Ramos (cell line): Measurements from ENCODE around the gene GUCY1A1.

Experiments
- in situ Hi-C: fragments of 300-500 bp; cut with MboI; formaldehyde crosslinking; loops from one replicate; pipeline ENCODE4 v1.14.3; 2022; ENCODE audit warnings: low sequenced_read_pairs; ENCODE audit not compliant: unreplicated experiment

Gene GUCY1A1

DNA sequence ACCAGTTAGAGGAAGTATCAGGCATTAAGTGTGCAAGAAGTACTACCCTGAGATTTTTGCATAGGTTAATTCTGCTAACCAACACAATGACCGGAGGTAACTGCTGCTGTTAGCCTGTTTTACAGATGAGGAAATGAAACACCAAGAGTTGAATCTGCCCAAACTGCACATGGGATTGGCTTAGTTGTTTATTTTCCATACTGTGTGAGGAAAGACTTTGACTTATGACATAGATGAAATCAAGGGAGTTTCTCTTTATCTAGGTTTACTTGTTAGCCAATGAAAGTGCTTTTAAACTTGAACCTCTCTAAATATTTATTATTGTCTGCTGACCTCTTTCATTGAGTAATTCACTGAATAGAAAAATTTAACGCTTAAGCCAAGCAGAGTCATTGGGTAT lies 102.4 kb downstream of the GUCY1A1 start:
- in situ Hi-C loops: no loop called here

DNA sequence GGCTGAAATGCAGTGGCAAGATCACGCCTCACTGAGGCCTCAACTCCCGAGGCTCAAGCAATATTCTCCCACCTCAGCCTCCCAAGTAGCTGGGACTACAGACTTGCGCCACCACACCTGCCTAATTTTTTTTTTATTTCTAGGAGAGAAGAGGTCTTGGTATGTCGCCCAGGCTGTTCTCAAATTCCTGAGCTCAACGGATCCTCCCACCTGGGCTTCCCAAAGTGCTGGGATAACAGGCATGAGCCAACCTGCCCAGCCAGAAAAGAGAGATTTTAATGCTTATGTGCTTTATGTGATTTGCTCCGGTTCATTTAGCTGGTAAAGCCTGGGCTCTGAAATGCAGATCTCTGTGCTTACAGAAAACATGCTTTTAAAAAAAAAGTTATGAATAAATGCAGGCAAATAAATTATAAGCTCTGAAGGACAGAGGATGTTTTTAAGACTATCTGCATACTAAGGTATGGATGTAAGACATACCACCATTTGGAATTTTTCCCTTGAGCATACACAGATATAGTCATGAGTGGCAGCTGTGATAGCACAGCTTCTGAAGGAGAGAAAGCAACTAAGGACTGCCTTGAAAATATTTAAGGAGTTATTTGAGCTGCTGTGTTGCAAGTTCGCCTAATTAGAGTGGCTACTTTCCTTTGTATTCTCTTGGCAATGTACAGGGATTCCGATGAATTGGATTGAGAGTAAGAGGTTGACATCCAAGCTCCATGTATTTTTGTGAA lies 106.0 kb downstream of the GUCY1A1 start:
- in situ Hi-C loops: no loop called here

DNA sequence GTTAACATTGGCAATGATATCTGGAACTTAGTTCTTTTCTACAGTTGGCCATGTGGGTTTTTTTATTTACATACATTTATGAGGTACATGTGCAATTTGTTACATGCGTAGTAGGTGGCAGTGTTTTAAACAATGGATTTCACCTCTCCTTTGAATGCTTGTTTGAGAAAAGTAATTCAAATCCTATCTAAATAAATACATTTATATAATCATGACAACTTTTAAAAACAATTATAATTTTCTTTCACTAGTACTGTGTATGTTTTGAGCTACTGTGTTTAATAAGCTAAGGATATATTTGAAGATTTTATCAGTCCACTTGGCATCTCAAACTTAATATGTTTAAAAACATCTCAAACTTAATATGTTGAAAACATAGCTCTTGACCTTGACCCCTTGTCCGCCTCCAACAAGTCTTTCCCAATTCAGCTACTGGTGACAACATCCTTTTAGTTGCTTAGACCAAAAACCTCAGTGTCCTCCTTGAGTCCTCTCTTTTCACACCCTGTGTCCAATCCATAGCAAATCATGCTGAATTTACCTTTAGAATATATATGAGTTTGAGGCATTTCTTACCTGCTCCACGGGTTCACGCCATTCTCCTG lies 106.7 kb downstream of the GUCY1A1 start:
- in situ Hi-C loops: no loop called here

DNA sequence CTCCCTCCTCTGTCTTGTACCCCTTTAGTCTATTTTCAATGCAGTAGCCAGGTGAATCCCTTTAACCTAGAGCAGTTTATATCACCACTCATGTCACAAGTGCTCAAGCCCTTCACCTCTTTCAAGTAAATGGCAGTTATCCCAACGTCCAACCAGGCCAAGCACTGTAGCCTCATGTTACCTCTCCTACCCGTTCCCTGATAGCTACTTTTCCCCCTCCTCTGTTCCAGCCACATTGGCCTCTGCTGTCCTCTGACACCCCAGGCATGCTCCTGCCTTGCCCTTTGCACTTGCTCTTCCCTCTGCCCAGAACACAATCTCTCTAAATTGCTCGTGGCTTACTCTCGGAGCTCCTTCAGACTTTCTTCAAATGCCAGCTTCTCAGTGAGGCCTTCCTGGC lies 107.4 kb downstream of the GUCY1A1 start:
- in situ Hi-C loops: no loop called here

DNA sequence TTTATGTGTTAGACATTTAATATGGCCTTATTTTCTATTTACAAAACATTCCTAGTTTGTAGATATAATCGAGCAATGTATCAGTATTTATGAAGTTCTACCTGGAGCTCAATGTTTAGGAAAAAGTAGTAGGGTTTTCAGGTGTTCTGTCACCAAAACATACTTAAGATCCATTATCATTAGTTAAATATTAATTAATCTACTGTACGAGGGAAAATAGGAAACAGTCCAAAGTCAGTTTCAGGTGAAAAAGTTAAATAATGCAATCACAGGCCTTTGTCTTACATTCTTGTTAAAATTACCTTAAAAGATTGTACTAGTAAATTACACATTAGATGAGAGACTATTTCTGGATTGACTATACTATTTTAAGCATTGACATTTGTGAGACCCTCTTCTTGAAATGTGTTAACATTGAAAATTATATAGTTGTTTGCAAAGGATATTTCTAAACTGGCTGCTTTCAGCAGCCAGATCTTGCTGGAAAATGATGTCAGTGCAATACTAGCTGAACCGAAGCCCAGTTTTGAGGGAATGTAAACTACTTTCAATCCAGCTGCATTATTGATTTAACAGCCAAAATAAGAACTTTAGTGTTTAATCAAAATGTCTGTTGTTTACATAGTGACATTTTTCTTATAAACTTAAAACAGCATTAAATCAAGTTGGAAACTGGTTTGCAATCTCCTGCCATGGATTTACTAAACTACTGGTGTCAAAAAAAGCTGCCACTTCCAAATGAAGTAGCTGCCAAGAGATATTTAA lies 111.5 kb downstream of the GUCY1A1 start:
- in situ Hi-C loops: loop anchor here (25.0 kb wide), 1 partner anchor 341 kb away; no protein-coding TSS in a partner anchor

DNA sequence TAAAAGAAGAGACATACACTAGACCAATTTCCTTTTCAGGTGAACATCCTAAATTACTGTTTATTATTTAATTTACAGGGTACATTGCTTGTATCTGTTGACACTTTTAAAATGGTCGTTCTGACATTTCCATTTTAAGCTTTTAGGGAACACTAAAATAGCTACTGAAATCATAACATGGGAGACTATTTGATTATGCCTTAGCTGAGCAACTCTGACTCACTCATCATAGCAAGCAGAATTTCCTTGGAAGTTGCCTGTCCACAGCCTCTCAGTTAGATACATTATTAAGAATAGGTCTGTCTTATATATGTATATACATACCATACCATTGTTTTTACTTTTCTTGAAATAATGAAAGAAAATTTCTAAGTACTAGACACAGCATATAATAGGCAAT lies 114.1 kb downstream of the GUCY1A1 start:
- in situ Hi-C loops: loop anchor here (25.0 kb wide), 1 partner anchor 343 kb away; no protein-coding TSS in a partner anchor

DNA sequence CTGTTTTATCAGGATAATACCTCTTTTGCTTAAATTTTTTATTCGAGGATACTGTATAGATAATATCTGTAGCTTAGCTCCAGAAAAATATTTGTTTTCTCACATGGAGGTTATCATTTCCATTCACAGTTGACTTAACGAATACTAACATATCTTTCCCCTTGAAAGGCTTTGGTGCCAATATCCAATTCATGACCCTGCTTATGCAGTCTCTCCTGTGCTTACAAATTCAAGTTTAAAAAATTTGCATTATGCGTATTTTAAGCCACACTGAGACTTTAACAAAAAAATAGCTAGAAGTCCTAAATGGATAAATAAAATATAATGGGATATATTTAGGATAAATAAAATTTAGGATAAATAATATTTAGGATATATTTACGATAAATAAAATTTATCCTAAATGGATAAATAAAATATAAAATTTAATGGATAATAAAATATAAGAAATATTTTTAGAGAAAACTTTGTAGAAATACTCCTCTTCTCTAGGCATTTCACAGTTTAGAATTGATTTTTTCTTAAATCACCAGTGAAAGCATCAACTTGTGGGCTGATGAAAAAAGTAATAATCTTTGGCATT lies 114.7 kb downstream of the GUCY1A1 start:
- in situ Hi-C loops: loop anchor here (25.0 kb wide), 1 partner anchor 344 kb away; no protein-coding TSS in a partner anchor
